ENCODE data around the gene ZNF672.

The ZNF672 gene

DNA sequence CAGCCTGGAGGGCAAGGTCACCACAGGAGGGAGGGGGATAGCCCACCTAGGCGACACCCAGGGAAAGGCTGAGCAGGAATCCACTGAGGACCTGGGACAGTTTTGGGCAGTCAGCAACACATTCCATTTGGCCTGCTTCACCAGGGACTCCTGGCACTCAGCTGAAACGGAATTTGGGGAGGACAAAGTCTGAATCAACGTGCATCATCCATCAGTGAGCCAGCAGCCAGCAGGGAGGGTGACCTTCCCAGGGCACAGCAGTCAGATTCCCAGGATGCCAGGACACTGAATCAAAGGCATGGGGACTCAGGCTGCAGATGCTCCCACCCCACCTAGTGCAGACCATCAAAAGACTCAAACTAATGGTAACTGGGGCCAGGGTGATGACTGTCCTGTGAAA is 16.9 kb upstream of the ZNF672 start:
- Histone ChIP-seq H3K9me2 (replicated peaks; ENCODE audit: low read depth, low read length) (no peaks in the 10 kb centered on the region), H2AFZ (ENCODE audit: low read length) (no peak overlapping the region), H3K27me3 (ENCODE audit: insufficient read depth, low read length, poor library complexity, severe bottlenecking) (no peaks in the 10 kb centered on the region), H3K9ac (ENCODE audit: low read depth, low read length, poor library complexity, severe bottlenecking) (peak overlapping the region; percentile 26), H4K20me1 (ENCODE audit: insufficient read depth, low read length, poor library complexity, severe bottlenecking) (peaks cover 15% of the 10 kb centered on the region), H3K36me3 (ENCODE audit: insufficient read depth, low read length) (peaks cover 7% of the 10 kb centered on the region; the same call in 1 of the 2 replicates), H3K4me3 (ENCODE audit: low read length, poor library complexity, severe bottlenecking) (peak overlapping the region; percentile 95), H3K4me2 (ENCODE audit: low read depth, low read length, poor library complexity, severe bottlenecking) (peak overlapping the region; percentile 94), H3K4me1 (ENCODE audit: insufficient read depth, low read length, poor library complexity, severe bottlenecking) (peaks cover 71% of the 10 kb centered on the region), H3F3A (ENCODE audit: low read depth) (no peaks in the 10 kb centered on the region), H3K79me2 (ENCODE audit: insufficient read depth, low read length) (peaks cover 70% of the 10 kb centered on the region), H3K9me3 (ENCODE audit: insufficient read depth, low read depth, low read length) (no peaks in the 10 kb centered on the region)
- TF ChIP-seq EZH2phosphoT487 (IDR thresholded peaks at IDR 0.05; ENCODE audit: borderline replicate concordance): no peak
- TF ChIP-seq, protein P1, sequence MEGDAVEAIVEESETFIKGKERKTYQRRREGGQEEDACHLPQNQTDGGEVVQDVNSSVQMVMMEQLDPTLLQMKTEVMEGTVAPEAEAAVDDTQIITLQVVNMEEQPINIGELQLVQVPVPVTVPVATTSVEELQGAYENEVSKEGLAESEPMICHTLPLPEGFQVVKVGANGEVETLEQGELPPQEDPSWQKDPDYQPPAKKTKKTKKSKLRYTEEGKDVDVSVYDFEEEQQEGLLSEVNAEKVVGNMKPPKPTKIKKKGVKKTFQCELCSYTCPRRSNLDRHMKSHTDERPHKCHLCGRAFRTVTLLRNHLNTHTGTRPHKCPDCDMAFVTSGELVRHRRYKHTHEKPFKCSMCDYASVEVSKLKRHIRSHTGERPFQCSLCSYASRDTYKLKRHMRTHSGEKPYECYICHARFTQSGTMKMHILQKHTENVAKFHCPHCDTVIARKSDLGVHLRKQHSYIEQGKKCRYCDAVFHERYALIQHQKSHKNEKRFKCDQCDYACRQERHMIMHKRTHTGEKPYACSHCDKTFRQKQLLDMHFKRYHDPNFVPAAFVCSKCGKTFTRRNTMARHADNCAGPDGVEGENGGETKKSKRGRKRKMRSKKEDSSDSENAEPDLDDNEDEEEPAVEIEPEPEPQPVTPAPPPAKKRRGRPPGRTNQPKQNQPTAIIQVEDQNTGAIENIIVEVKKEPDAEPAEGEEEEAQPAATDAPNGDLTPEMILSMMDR (conservative IDR thresholded peaks at IDR 0.05; ENCODE audit: low read length): no peak

DNA sequence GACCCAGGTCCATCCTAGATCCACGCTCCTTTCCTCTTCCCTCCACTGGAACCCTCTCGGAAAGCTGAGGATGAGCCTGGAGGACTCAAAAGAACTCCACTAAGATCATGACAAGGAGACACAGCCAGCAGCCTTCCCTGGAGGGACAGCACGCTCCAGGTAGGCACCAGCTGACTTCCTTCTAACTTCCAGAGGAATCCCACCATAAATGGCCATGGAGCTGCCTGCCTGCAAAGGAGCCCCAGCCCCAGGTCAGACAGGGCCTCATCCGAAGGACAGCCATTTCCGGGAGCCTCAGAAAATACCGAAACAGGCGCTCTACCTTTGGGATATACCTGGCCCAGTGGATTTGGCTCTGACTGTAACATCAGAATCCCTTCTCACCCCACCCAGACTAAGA is 16.4 kb upstream of the ZNF672 start:
- TF ChIP-seq, protein P1 (conservative IDR thresholded peaks at IDR 0.05; ENCODE audit: low read length): no peak
- no peak for TF ChIP-seq EZH2phosphoT487 (IDR thresholded peaks at IDR 0.05; ENCODE audit: borderline replicate concordance)
- Histone ChIP-seq H3K9me3 (ENCODE audit: insufficient read depth, low read depth, low read length) (no peaks in the 10 kb centered on the region), H3K27me3 (ENCODE audit: insufficient read depth, low read length, poor library complexity, severe bottlenecking) (no peaks in the 10 kb centered on the region), H4K20me1 (ENCODE audit: insufficient read depth, low read length, poor library complexity, severe bottlenecking) (peaks cover 15% of the 10 kb centered on the region), H3K36me3 (ENCODE audit: insufficient read depth, low read length) (peaks cover 1% of the 10 kb centered on the region; the same call in 1 of the 2 replicates), H3K9me2 (replicated peaks; ENCODE audit: low read depth, low read length) (no peaks in the 10 kb centered on the region), H3K4me2 (ENCODE audit: low read depth, low read length, poor library complexity, severe bottlenecking) (peak overlapping the region; percentile 94), H2AFZ (ENCODE audit: low read length) (no peak overlapping the region), H3K4me1 (ENCODE audit: insufficient read depth, low read length, poor library complexity, severe bottlenecking) (peaks cover 67% of the 10 kb centered on the region), H3K9ac (ENCODE audit: low read depth, low read length, poor library complexity, severe bottlenecking) (peak overlapping the region; percentile 26), H3F3A (ENCODE audit: low read depth) (no peaks in the 10 kb centered on the region), H3K4me3 (ENCODE audit: low read length, poor library complexity, severe bottlenecking) (peak overlapping the region; percentile 95), H3K79me2 (ENCODE audit: insufficient read depth, low read length) (peaks cover 70% of the 10 kb centered on the region)

DNA sequence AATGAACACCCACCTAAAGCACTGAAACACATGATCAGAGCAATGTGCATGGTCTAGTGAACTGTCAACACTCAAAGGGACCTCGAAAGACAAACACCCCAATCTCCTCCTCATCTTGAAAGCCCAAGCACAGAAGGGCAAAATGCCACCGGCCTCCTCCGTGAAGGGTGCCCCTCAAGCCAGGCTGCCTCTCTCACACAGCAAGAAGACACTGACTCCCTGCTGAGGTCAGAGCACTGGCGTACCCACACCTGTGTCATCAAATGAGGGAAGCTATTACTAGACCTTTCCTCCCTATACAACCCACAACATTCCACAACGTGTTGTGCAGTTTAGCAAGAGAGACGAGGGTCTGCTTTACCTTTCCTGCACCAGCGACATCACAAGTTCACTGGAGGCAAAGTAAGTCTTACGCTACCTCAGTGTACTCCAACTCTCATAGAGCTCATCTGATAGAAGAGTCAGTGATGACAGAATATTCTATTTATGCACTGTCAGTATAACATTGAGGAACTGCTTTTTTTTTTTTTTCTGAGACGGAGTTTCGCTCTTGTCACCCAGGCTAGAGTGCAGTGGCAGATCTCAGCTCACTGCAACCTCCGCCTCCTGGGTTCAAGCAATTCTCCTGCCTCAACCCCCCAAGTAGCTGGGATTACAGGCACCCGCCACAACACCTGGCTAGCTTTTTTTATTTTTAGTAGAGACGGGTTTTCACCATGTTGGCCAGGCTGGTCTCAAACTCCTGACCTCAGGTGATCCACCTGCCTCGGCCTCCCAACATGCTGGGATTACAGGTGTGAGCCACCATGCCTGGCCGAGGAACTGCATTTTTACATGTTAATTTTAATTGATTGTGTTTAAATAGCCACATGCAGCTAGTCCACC is 15.6 kb upstream of the ZNF672 start:
- Histone ChIP-seq H3K27me3 (ENCODE audit: insufficient read depth, low read length, poor library complexity, severe bottlenecking) (no peaks in the 10 kb centered on the region), H3K4me3 (ENCODE audit: low read length, poor library complexity, severe bottlenecking) (peak overlapping the region; percentile 95), H3K4me1 (ENCODE audit: insufficient read depth, low read length, poor library complexity, severe bottlenecking) (peaks cover 68% of the 10 kb centered on the region), H3K9me3 (ENCODE audit: insufficient read depth, low read depth, low read length) (no peaks in the 10 kb centered on the region), H3F3A (ENCODE audit: low read depth) (no peaks in the 10 kb centered on the region), H3K79me2 (ENCODE audit: insufficient read depth, low read length) (peaks cover 70% of the 10 kb centered on the region), H3K9me2 (replicated peaks; ENCODE audit: low read depth, low read length) (no peaks in the 10 kb centered on the region), H3K9ac (ENCODE audit: low read depth, low read length, poor library complexity, severe bottlenecking) (peak overlapping the region; percentile 93), H3K4me2 (ENCODE audit: low read depth, low read length, poor library complexity, severe bottlenecking) (peak overlapping the region; percentile 94), H4K20me1 (ENCODE audit: insufficient read depth, low read length, poor library complexity, severe bottlenecking) (peaks cover 15% of the 10 kb centered on the region), H3K36me3 (ENCODE audit: insufficient read depth, low read length) (no peaks in the 10 kb centered on the region), H2AFZ (ENCODE audit: low read length) (no peak overlapping the region)
- TF ChIP-seq, protein P1 (conservative IDR thresholded peaks at IDR 0.05; ENCODE audit: low read length): no peak
- no peak for TF ChIP-seq EZH2phosphoT487 (IDR thresholded peaks at IDR 0.05; ENCODE audit: borderline replicate concordance)
